ENCODE data around the gene OR8B12. TPM values are rescaled to one million over a fixed set of nuclear protein-coding genes. Genes with fewer than 3 reads are reported as not detected.

The OR8B12 gene
- total RNA-seq, result not detected

DNA sequence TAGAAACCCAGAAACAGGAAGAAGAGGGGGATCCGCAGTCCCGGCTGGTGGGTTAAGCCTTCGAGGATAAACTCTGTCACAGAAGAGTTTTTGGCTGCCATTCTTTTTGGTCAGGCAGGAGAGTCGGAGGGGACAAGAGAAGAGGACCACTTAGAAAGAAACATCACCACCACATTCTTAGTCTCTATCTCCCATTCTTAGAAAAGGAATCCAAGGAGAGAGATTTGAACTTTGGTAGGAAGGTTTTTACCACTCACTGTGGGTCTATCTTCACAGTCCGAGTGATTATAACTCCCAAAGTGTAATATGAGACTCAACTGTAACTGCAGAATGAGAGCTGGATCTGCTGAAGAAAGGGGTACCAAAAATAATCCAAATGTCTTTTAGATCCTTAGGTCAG, at the start of gene OR8B12:
OR8B12 (minus strand) TSS at position 101 of the 400 bp plus-strand sequence; CDS start at position 101, 0 bp downstream.
- no peak for TF ChIP-seq CTCF (IDR thresholded peaks at IDR 0.05)
- DNase-seq (ENCODE audit: low spot score) (no peak), ATAC-seq (ENCODE audit: low FRiP score) (no peak)

GRCh38 chr11:124592627-124593026, 49.2 kb upstream of the OR8B12 start:
- DNase-seq (ENCODE audit: low spot score), result no peak
- no peak for ATAC-seq (ENCODE audit: low FRiP score)
- no peak for TF ChIP-seq CTCF (IDR thresholded peaks at IDR 0.05)

DNA sequence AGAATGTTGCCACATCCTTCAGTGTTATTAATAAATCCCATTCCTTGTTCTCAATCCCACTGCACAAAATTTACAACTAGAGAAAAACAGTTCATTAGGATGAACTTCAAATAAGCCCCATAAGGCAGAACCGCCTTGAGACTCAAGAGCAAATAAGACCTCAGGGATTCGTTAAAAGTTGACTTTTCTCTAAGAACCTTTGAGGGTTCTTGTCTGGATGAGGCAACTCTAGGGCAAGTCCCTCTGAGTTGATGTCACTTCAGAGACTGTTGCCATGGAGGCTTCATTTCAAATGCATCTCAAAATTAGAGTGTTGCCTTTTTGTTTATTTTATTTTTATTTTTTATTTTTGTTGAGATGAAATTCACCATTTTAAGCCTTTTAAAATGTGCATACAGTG, 48.0 kb upstream of the OR8B12 start:
- ATAC-seq (ENCODE audit: low FRiP score) (no peak), DNase-seq (ENCODE audit: low spot score) (no peak)
- TF ChIP-seq CTCF (IDR thresholded peaks at IDR 0.05), result no peak

- TF ChIP-seq CTCF (IDR thresholded peaks at IDR 0.05), result peak in 1 of 3 donors; percentile 25
- ATAC-seq (ENCODE audit: low FRiP score) (no peak), DNase-seq (ENCODE audit: low spot score) (no peak)
These were observed 42.9 kb upstream of the OR8B12 start for GRCh38 chr11:124586238-124586860.

DNA sequence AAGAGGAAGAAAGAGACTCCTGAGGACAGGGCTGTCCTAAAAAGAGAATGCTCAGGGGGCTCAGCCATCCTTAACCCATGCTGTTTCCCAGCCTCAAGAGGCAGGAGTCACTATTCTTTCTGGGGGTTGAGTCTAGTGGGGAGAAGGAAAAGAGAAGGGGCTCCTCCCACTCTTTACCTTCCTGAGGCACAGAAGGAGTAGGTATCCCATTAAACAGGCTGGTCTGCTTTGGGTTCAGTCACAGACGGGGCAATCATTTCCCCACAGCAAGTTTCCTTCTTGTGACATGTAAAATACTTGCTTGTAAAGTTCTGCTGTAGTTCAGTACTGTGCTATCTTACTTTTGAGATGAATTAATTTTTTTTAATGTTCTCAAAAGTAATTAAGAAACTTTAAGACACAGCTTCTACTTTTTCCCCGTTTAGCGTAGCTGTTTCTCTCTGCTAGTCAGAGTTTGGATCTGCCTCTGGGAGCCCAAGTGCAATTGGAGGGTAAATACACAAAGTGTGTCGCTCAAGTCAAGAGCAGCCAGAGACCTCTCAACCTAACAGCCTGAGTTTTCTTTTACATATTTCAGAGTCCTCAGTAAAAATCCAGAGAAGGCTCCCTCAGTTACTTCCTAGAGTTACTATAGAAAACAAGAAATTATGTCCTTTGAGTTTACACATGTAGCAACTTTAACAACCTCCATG, 41.4 kb upstream of the OR8B12 start:
- DNase-seq (ENCODE audit: low spot score) (no peak), ATAC-seq (ENCODE audit: low FRiP score) (no peak)
- no peak for TF ChIP-seq CTCF (IDR thresholded peaks at IDR 0.05)

- no peak for TF ChIP-seq CTCF (IDR thresholded peaks at IDR 0.05)
- no peak for ATAC-seq (ENCODE audit: low FRiP score)
These were observed 40.3 kb upstream of the OR8B12 start for GRCh38 chr11:124583781-124584180.

GRCh38 chr11:124582565-124582964, 39.1 kb upstream of the OR8B12 start:
- no peak for TF ChIP-seq CTCF (IDR thresholded peaks at IDR 0.05)
- DNase-seq (ENCODE audit: low spot score), result no peak
- no peak for ATAC-seq (ENCODE audit: low FRiP score)

More at GRCh38 chr11:124583781-124584180, 40.3 kb upstream of the OR8B12 start:
- DNase-seq (ENCODE audit: low spot score), result no peak
